GM13977 (cell line): Measurements from ENCODE around the gene LRP1B.

Experiments used
- DNase-seq: peaks from one replicate; pipeline ENCODE4 v3.0.0; 2012; ENCODE audit warnings: low spot score
- in situ Hi-C: fragments of 300-500 bp; cut with MboI; formaldehyde crosslinking; loops from one replicate; pipeline ENCODE4 v1.12.0; 2022; ENCODE audit warnings: low sequenced_read_pairs, low pct_unique_long_range_greater_than_20kb, mixed read lengths, inconsistent platforms; ENCODE audit not compliant: unreplicated experiment
- TF ChIP-seq, protein P1 (sequence below): IDR thresholded peaks from 2 replicates; pipeline ENCODE4 v1.5.1; 2012; ENCODE audit warnings: mild to moderate bottlenecking, control low read depth; ENCODE audit not compliant: insufficient read depth; ENCODE audit errors: extremely low read depth, missing control alignments

Gene LRP1B

DNA sequence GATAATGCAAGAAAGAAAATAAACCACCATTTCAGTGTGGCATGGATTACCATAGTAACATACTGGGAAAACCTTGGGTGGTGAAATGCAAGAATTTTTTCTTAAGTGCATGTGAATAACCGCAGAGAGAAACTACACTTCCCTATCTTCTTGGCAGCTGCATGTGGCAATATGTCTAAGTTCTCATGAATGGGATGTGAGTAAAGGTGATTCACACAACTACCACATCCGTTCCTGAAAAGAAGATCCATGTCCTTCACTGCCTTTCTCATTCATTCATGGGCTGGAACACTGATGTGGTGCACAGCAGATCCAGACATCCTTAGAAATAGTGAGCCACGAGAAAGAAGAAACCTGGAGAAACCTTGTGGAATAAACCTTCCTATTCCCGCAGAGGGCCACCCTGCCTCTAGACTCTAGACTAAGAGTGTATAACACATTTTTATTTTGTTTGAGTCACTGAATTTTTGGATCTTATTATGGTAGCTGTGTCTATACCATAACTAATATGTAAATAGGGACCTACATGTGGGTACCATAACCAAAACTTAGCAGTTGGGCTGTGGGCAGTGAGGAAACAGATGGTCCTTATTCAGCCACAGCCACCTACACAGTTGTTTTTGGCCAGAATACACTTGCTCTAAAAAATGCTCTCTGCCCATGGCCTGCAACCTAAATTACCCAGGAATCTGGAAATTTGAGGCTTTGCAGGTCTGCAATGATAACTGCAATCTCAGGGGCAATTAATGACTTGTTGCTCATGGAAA is 573.3 kb downstream of the LRP1B start:
- TF ChIP-seq, protein P1, sequence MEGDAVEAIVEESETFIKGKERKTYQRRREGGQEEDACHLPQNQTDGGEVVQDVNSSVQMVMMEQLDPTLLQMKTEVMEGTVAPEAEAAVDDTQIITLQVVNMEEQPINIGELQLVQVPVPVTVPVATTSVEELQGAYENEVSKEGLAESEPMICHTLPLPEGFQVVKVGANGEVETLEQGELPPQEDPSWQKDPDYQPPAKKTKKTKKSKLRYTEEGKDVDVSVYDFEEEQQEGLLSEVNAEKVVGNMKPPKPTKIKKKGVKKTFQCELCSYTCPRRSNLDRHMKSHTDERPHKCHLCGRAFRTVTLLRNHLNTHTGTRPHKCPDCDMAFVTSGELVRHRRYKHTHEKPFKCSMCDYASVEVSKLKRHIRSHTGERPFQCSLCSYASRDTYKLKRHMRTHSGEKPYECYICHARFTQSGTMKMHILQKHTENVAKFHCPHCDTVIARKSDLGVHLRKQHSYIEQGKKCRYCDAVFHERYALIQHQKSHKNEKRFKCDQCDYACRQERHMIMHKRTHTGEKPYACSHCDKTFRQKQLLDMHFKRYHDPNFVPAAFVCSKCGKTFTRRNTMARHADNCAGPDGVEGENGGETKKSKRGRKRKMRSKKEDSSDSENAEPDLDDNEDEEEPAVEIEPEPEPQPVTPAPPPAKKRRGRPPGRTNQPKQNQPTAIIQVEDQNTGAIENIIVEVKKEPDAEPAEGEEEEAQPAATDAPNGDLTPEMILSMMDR = no peak
- no peak for DNase-seq
- in situ Hi-C loops = no loop called here

DNA sequence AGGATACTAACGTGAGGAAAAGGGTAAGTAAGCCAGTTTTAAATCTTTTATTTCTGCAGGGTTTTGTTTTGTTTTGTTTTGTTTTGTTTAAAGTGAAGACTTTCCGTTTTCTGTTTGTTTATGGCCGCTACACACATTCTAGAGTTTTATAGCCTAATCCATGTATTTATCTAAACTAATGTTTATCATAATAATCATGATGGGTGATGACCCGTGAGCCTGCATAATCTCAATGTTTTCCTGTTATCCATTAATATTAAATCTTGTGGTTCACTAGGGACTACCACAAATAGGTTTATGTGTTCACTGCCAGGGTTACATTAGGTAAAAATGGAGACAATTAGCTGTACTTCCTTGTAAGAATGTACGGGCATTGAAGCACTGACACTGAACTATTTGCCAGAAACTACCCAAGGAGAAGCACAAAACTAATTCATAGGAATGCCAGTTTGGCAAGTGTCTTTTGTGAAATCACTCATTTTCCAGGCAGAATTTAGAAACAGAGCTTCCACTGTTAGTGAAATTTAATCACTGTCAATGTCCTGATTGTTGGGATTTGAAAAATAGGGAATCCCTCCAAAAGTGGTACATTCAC is 574.8 kb downstream of the LRP1B start:
- DNase-seq = no peak
- in situ Hi-C loops = no loop called here
- TF ChIP-seq, protein P1 = no peak

DNA sequence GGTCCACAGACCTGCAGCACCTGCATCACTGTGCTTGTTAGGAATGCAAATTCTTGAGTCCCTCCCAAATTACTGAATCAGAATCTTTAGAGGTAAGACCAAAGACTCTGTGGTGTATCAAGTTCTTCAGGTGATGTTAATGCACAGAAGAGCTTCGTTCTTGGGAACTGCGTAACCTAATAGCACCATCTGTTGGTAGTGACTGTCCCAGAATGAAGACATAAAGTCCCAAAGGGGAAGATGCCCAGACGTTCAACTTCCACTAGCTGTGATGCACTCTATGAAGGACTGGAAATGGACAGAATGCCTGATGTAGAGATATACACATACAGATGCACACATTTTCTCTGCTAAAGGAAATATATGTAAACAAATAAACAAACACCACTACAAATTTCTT is 576.0 kb downstream of the LRP1B start:
- TF ChIP-seq, protein P1 = peak; percentile 79
- DNase-seq = peak; percentile 17
- in situ Hi-C loops = no loop called here

DNA sequence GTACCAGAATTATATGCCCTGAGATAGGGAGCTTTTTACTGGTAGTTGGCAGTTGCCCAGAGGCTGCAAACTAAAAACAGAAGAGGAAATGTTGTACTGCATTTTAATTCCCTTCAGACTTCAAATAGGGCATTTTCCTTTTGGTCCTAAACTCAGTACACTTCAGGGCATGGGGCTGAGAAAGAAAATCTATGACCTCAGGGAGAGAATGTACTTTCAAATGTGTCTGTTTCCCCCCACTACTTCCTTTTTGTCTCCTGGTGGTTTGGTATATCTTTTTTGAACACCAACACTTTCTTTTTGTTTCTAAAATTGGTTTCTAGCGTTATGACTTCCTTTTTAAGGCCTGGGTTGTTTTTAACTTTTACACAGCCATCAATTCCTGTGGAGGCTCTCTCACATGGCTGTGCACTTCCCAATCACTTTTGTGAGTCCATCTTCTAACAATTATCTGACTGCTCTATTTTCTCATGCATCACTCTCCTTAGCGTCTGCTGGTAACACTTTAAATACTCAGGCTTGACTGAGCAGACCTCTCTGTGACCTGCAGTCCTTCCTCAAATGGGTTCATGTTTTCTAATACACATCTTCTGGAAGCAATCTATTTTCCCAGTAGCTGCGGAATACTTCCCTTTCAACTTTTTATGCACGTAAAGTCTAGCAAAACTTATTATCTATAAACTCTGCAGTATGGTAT is 596.0 kb downstream of the LRP1B start:
- DNase-seq = no peak
- in situ Hi-C loops = no loop called here
- TF ChIP-seq, protein P1 = no peak

DNA sequence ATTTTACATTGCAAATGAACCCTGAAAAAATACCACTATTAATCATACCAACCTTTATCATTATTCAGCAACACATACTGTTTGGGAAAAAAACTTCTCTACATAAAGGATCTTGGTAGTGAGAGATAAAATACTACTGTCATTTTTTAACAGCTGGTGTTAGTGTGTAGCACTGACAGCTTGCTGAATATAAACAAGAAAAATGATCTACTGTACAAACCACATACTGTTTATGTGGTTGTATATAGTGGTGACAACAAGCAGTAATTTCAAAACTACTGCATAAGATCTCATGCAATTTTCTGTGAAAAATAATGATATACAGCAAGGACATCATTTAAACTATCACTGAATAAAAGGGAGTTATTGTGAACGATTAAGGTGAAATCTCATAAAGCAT is 601.2 kb downstream of the LRP1B start:
- TF ChIP-seq, protein P1 = no peak
- DNase-seq = no peak
- in situ Hi-C loops = no loop called here

DNA sequence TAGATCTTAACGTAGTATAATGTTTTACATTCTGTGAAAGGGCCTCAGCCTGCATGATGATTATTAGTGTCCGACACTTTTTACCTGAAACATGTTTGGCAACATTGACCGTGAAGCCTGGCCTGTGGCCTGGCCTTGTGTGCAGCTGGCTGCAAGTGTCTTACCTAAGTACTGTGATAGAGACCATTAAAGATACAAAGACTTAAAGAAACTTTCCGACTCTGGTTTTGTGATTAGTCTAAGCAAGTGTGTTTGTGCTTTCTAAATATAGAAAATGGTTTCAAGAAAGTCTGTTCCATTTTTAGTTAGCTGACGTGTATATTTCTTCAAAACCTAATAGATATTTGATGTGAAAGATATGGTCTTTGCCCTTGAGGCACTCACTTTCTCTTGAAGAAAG is 601.8 kb downstream of the LRP1B start:
- TF ChIP-seq, protein P1 = no peak
- peak; percentile 1 for DNase-seq
- in situ Hi-C loops = no loop called here
